OCI-LY7 (cell line): Measurements from ENCODE around the gene EIF4E2. TPM values are rescaled to one million over a fixed set of nuclear protein-coding genes. Genes with fewer than 3 reads are reported as not detected.

Source experiments
- BruUV-seq: library from RNA; stranded (reverse); fragments of 400-500 nt; replicated peaks from 2 replicates; lab custom pipeline; 2021; lab: Mats Ljungman, UMichigan
- CTCF ChIA-PET: fragments of 300-600 bp; sonication (Branson Sonifier 250); formaldehyde crosslinking; loops from one replicate; lab custom pipeline; 2022; ENCODE audit warnings: antibody characterized with exemption; ENCODE audit not compliant: unreplicated experiment; lab: Charles Lee
- POLR2A ChIA-PET: fragments of 300-600 bp; sonication (Branson Sonifier 250); formaldehyde crosslinking; loops from one replicate; lab custom pipeline; 2022; ENCODE audit warnings: antibody characterized with exemption; lab: Charles Lee
- DNase-seq: peaks from one replicate; pipeline ENCODE4 v3.0.0-alpha.2; 2015; ENCODE audit warnings: low spot score
- H2AFZ ChIP-seq: fragments of 200-600 bp; sonication (generic), shearing (Covaris generic); 2 replicates; pipeline ENCODE4 v1.6.1; 2014; ENCODE audit warnings: mild to moderate bottlenecking, antibody characterized with exemption, low read length, moderate library complexity
- H3K27ac ChIP-seq: fragments of 200-600 bp; sonication (generic); 2 replicates; pipeline ENCODE4 v1.5.1; 2014; ENCODE audit warnings: mixed run types, low read depth, mild to moderate bottlenecking, moderate library complexity, low read length, inconsistent platforms; ENCODE audit not compliant: poor library complexity, severe bottlenecking
- H3K36me3 ChIP-seq: fragments of 200-600 bp; sonication (generic); 2 replicates; pipeline ENCODE4 v1.6.1; 2014; ENCODE audit warnings: mild to moderate bottlenecking, antibody characterized with exemption, low read length, moderate library complexity, mixed read lengths; ENCODE audit not compliant: insufficient read depth
- H3K4me1 ChIP-seq: fragments of 200-600 bp; sonication (generic); 2 replicates; pipeline ENCODE4 v1.5.1; 2014; ENCODE audit warnings: mild to moderate bottlenecking, low read length; ENCODE audit not compliant: insufficient read depth, poor library complexity, severe bottlenecking
- H3K4me2 ChIP-seq: fragments of 200-600 bp; sonication (generic); 2 replicates; pipeline ENCODE4 v1.6.1; 2014; ENCODE audit warnings: mild to moderate bottlenecking, low read length
- H3K4me3 ChIP-seq: fragments of 200-600 bp; sonication (generic); 2 replicates; pipeline ENCODE4 v1.5.1; 2014; ENCODE audit warnings: mild to moderate bottlenecking, low read depth, low read length; ENCODE audit not compliant: poor library complexity, severe bottlenecking
- H3K79me2 ChIP-seq: fragments of 200-600 bp; sonication (generic); 2 replicates; pipeline ENCODE4 v1.6.1; 2016; ENCODE audit warnings: low read depth, mild to moderate bottlenecking, low read length, moderate library complexity, mixed read lengths; ENCODE audit not compliant: insufficient read depth
- H3K9me2 ChIP-seq: fragments of 200-600 bp; sonication (generic); 2 replicates; pipeline ENCODE4 v1.6.1; 2016; ENCODE audit warnings: mild to moderate bottlenecking, low read length, mixed read lengths; ENCODE audit not compliant: insufficient read depth
- H3K9me3 ChIP-seq: fragments of 200-600 bp; sonication (generic); 2 replicates; pipeline ENCODE4 v1.6.1; 2014; ENCODE audit warnings: mild to moderate bottlenecking, mixed run types, low read length, mixed read lengths
- H4K20me1 ChIP-seq: fragments of 200-600 bp; sonication (generic); 2 replicates; pipeline ENCODE4 v1.6.1; 2014; ENCODE audit warnings: mild to moderate bottlenecking, antibody characterized with exemption, low read length, moderate library complexity, mixed read lengths; ENCODE audit not compliant: insufficient read depth
- EZH2phosphoT487 ChIP-seq: fragments of 200-600 bp; sonication (generic); IDR thresholded peaks from 2 replicates; pipeline ENCODE4 v1.6.1; 2018; ENCODE audit warnings: low read depth, borderline replicate concordance, mild to moderate bottlenecking, mixed run types, antibody characterized with exemption, low read length, moderate library complexity, mixed read lengths
- intact Hi-C: fragments of 100-400 bp; cut with micrococcal nuclease; formaldehyde crosslinking; loops from one replicate; pipeline ENCODE4 v1.10.0; 2022; ENCODE audit not compliant: unreplicated experiment
- total RNA-seq, 2 experiments: library from RNA; depleted of rRNA in 1 of 2; stranded (reverse); fragments of >200 nt in 1 of 2; shearing (Covaris generic) in 1 of 2; gene quantifications; 2 replicates each; pipeline ENCODE4 v1.2.3, GENCODE V29; 2014 to 2022
- TF ChIP-seq, protein P1 (sequence below): fragments of 200-600 bp; sonication (generic); conservative IDR thresholded peaks from 2 replicates; pipeline ENCODE4 v1.5.1; 2014; ENCODE audit warnings: mild to moderate bottlenecking, antibody characterized with exemption, low read length, moderate library complexity, mixed read lengths

The EIF4E2 gene
- total RNA-seq, 2 experiments from 2014 or later, result 59.9 to 76.3 TPM

GRCh38 chr2:232588031-232588430 is 37.5 kb downstream of the EIF4E2 start:
- ChIA-PET POLR2A (no interaction called here), CTCF (no interaction called here)
- no peaks in the 10 kb centered on the region for H4K20me1 ChIP-seq
- no peaks in the 10 kb centered on the region for H3K36me3 ChIP-seq
- no peaks in the 10 kb centered on the region for H3K79me2 ChIP-seq
- H3K27ac ChIP-seq, result no peak overlapping the region
- no peak for DNase-seq
- H3K9me2 ChIP-seq, result no peaks in the 10 kb centered on the region
- TF ChIP-seq EZH2phosphoT487, result no peak
- TF ChIP-seq, protein P1, sequence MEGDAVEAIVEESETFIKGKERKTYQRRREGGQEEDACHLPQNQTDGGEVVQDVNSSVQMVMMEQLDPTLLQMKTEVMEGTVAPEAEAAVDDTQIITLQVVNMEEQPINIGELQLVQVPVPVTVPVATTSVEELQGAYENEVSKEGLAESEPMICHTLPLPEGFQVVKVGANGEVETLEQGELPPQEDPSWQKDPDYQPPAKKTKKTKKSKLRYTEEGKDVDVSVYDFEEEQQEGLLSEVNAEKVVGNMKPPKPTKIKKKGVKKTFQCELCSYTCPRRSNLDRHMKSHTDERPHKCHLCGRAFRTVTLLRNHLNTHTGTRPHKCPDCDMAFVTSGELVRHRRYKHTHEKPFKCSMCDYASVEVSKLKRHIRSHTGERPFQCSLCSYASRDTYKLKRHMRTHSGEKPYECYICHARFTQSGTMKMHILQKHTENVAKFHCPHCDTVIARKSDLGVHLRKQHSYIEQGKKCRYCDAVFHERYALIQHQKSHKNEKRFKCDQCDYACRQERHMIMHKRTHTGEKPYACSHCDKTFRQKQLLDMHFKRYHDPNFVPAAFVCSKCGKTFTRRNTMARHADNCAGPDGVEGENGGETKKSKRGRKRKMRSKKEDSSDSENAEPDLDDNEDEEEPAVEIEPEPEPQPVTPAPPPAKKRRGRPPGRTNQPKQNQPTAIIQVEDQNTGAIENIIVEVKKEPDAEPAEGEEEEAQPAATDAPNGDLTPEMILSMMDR, result no peak
- intact Hi-C loops, result no loop called here
- no peaks in the 10 kb centered on the region for H3K9me3 ChIP-seq
- no peak overlapping the region for H2AFZ ChIP-seq
- H3K4me1 ChIP-seq, result no peaks in the 10 kb centered on the region
- H3K4me2 ChIP-seq, result no peak overlapping the region
- no TSS peak for BruUV-seq
- no peak overlapping the region for H3K4me3 ChIP-seq

GRCh38 chr2:232588680-232589585 is 38.4 kb downstream of the EIF4E2 start:
- H3K4me1 ChIP-seq, result no peaks in the 10 kb centered on the region
- H3K27ac ChIP-seq, result no peak overlapping the region
- H3K9me2 ChIP-seq, result no peaks in the 10 kb centered on the region
- CTCF ChIA-PET, result no interaction called here
- H3K36me3 ChIP-seq, result no peaks in the 10 kb centered on the region
- intact Hi-C loops, result no loop called here
- no peaks in the 10 kb centered on the region for H4K20me1 ChIP-seq
- TF ChIP-seq, protein P1, result no peak
- no peak for TF ChIP-seq EZH2phosphoT487
- BruUV-seq, result no TSS peak
- H3K79me2 ChIP-seq, result no peaks in the 10 kb centered on the region
- no peak for DNase-seq
- H3K9me3 ChIP-seq, result no peaks in the 10 kb centered on the region
- POLR2A ChIA-PET, result interaction anchor here (0.7 kb wide), 1 partner anchor 9 kb away, joined by 3 read pairs; no protein-coding TSS in a partner anchor
- no peak overlapping the region for H3K4me2 ChIP-seq
- no peak overlapping the region for H2AFZ ChIP-seq
- no peak overlapping the region for H3K4me3 ChIP-seq
